Neural cell (in vitro differentiated cells): Measurements from ENCODE around the gene TRIO. TPM values are rescaled to one million over a fixed set of nuclear protein-coding genes. Genes with fewer than 3 reads are reported as not detected.

Source experiments
- H2AFZ ChIP-seq: fragments of 200-600, 300-800 bp; sonication (generic), shearing (Covaris generic); 2 replicates; pipeline ENCODE4 v1.6.0; 2014; ENCODE audit warnings: low read depth, mild to moderate bottlenecking, antibody characterized with exemption, low read length, moderate library complexity
- H3F3A ChIP-seq: fragments of 200-600 bp; shearing (Covaris generic); 2 replicates; pipeline ENCODE4 v1.6.1; 2016; ENCODE audit warnings: mild to moderate bottlenecking, moderate library complexity, mixed read lengths, antibody characterized with exemption, low read length; ENCODE audit not compliant: insufficient read depth, poor library complexity, severe bottlenecking
- H3K27ac ChIP-seq: fragments of 200-600, 300-800 bp; sonication (generic), shearing (Covaris generic); 2 replicates; pipeline ENCODE4 v1.5.1; 2014; ENCODE audit warnings: mild to moderate bottlenecking, low read length, moderate library complexity
- H3K27me3 ChIP-seq: fragments of 300-800, 200-600 bp; sonication (generic), shearing (Covaris generic); 2 replicates; pipeline ENCODE4 v1.6.0; 2014; ENCODE audit warnings: mild to moderate bottlenecking, low read depth, low read length, moderate library complexity; ENCODE audit not compliant: insufficient read depth
- H3K36me3 ChIP-seq: fragments of 300-800, 200-600 bp; sonication (generic), shearing (Covaris generic); 2 replicates; pipeline ENCODE4 v1.5.1; 2014; ENCODE audit warnings: mild to moderate bottlenecking, antibody characterized with exemption, low read length, moderate library complexity; ENCODE audit not compliant: insufficient read depth
- H3K4me2 ChIP-seq: fragments of 300-800, 200-600 bp; sonication (generic), shearing (Covaris generic); 2 replicates; pipeline ENCODE4 v1.6.0; 2014; ENCODE audit warnings: mild to moderate bottlenecking, low read length
- H3K4me3 ChIP-seq: fragments of 300-800, 200-600 bp; sonication (generic), shearing (Covaris generic); 2 replicates; pipeline ENCODE4 v1.5.1; 2014; ENCODE audit warnings: mild to moderate bottlenecking, low read length, moderate library complexity
- H3K79me2 ChIP-seq: fragments of 200-600 bp; shearing (Covaris generic); replicated peaks from 2 replicates; pipeline ENCODE4 v1.6.0; 2014; ENCODE audit warnings: mild to moderate bottlenecking, low read length, moderate library complexity; ENCODE audit not compliant: insufficient read depth
- H3K9ac ChIP-seq: fragments of 300-800, 200-600 bp; sonication (generic), shearing (Covaris generic); 2 replicates; pipeline ENCODE4 v1.6.1; 2016; ENCODE audit warnings: mild to moderate bottlenecking, low read length, mixed read lengths
- H3K9me2 ChIP-seq: fragments of 200-600 bp; shearing (Covaris generic); 2 replicates; pipeline ENCODE4 v1.6.1; 2016; ENCODE audit warnings: mild to moderate bottlenecking, low read length, mixed read lengths; ENCODE audit not compliant: insufficient read depth
- H3K9me3 ChIP-seq: fragments of 200-600, 300-800 bp; sonication (generic), shearing (Covaris generic); 2 replicates; pipeline ENCODE4 v1.6.1; 2016; ENCODE audit warnings: mild to moderate bottlenecking, mixed run types, low read length, moderate library complexity, mixed read lengths
- H4K20me1 ChIP-seq: fragments of 200-600 bp; shearing (Covaris generic); 2 replicates; pipeline ENCODE4 v1.6.1; 2016; ENCODE audit warnings: mild to moderate bottlenecking, mixed run types; ENCODE audit not compliant: insufficient read depth
- EP300 ChIP-seq: fragments of 450-650 bp; conservative IDR thresholded peaks from 2 replicates; pipeline ENCODE4 v1.6.1; 2014; ENCODE audit warnings: antibody characterized with exemption, mild to moderate bottlenecking, moderate library complexity; ENCODE audit not compliant: poor library complexity, severe bottlenecking
- EZH2 ChIP-seq: fragments of 200-600, 300-800 bp; shearing (Covaris generic), sonication (generic); IDR thresholded peaks from 2 replicates; pipeline ENCODE4 v1.6.1; 2014; ENCODE audit warnings: antibody characterized with exemption, low read length, borderline replicate concordance, mild to moderate bottlenecking; ENCODE audit not compliant: insufficient read depth, poor library complexity, severe bottlenecking
- MXI1 ChIP-seq: fragments of 450-650 bp; conservative IDR thresholded peaks from 2 replicates; pipeline ENCODE4 v1.6.1; 2014; ENCODE audit warnings: antibody characterized with exemption, mild to moderate bottlenecking; ENCODE audit not compliant: poor library complexity, severe bottlenecking
- RAD21 ChIP-seq: fragments of 450-650 bp; conservative IDR thresholded peaks from 2 replicates; pipeline ENCODE4 v1.6.1; 2014; ENCODE audit warnings: antibody characterized with exemption, mild to moderate bottlenecking, moderate library complexity
- REST ChIP-seq: IDR thresholded peaks from 2 replicates; pipeline ENCODE4 v1.6.1; 2012; ENCODE audit warnings: borderline replicate concordance
- SMC3 ChIP-seq: fragments of 450-650 bp; conservative IDR thresholded peaks from 2 replicates; pipeline ENCODE4 v1.6.1; 2014; ENCODE audit warnings: antibody characterized with exemption, mild to moderate bottlenecking, moderate library complexity; ENCODE audit not compliant: poor library complexity
- TAF1 ChIP-seq: IDR thresholded peaks from 2 replicates; pipeline ENCODE4 v1.6.1; 2012; ENCODE audit warnings: low read depth
- polyA plus RNA-seq: library from polyadenylated mRNA; depleted of rRNA; stranded (reverse); fragments of >200 nt; gene quantifications from 2 replicates; pipeline ENCODE4 v1.2.3, GENCODE V29; 2014
- TF ChIP-seq, protein P1 (sequence below): fragments of 450-650 bp; IDR thresholded peaks from 2 replicates; pipeline ENCODE4 v1.5.1; 2014; ENCODE audit warnings: antibody characterized with exemption, mild to moderate bottlenecking, moderate library complexity; ENCODE audit not compliant: poor library complexity, severe bottlenecking

The TRIO gene
- polyA plus RNA-seq, 1 donor from 2014 or later = 168 TPM

DNA sequence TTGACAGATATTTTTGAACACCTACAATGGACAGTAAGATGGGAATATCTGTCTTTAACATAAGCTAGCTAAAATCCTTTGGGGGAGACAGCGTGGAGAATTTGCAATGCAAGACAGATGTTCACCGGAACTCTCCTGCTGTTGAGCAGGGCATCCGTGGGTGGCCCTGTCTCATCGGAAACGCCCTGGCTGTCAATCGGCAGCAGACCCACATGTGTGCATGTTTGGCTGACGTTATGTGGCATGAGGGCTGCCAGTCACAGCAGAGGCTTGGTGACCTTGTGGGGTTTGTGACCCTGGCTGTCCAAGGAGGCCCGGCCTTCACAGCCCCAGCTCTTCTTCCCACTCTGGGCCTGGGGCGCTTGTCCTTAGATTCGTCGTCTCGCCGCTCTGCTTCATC, 308.7 kb downstream of the TRIO start:
- H3K36me3 ChIP-seq = no peaks in the 10 kb centered on the region
- H2AFZ ChIP-seq = no peak overlapping the region
- no peaks in the 10 kb centered on the region for H3K27me3 ChIP-seq
- H3K4me3 ChIP-seq = no peak overlapping the region
- H3K9me3 ChIP-seq = no peaks in the 10 kb centered on the region
- no peaks in the 10 kb centered on the region for H3K9me2 ChIP-seq
- H3K27ac ChIP-seq = no peak overlapping the region
- TF ChIP-seq TAF1 (no peak), EZH2 (no peak), EP300 (no peak), SMC3 (no peak), MXI1 (no peak), RAD21 (no peak), REST (no peak)
- TF ChIP-seq, protein P1, sequence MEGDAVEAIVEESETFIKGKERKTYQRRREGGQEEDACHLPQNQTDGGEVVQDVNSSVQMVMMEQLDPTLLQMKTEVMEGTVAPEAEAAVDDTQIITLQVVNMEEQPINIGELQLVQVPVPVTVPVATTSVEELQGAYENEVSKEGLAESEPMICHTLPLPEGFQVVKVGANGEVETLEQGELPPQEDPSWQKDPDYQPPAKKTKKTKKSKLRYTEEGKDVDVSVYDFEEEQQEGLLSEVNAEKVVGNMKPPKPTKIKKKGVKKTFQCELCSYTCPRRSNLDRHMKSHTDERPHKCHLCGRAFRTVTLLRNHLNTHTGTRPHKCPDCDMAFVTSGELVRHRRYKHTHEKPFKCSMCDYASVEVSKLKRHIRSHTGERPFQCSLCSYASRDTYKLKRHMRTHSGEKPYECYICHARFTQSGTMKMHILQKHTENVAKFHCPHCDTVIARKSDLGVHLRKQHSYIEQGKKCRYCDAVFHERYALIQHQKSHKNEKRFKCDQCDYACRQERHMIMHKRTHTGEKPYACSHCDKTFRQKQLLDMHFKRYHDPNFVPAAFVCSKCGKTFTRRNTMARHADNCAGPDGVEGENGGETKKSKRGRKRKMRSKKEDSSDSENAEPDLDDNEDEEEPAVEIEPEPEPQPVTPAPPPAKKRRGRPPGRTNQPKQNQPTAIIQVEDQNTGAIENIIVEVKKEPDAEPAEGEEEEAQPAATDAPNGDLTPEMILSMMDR = no peak
- H3F3A ChIP-seq = no peaks in the 10 kb centered on the region
- no peak overlapping the region for H3K9ac ChIP-seq
- H4K20me1 ChIP-seq = no peaks in the 10 kb centered on the region
- H3K4me2 ChIP-seq = no peak overlapping the region
- no peaks in the 10 kb centered on the region for H3K79me2 ChIP-seq

GRCh38 chr5:14452685-14453454, 309.7 kb downstream of the TRIO start:
- H3K9me2 ChIP-seq = no peaks in the 10 kb centered on the region
- no peaks in the 10 kb centered on the region for H3K36me3 ChIP-seq
- TF ChIP-seq EZH2 = no peak
- TF ChIP-seq, protein P1 = no peak
- H3K79me2 ChIP-seq = no peaks in the 10 kb centered on the region
- H3K27ac ChIP-seq = no peak overlapping the region
- no peak overlapping the region for H3K9ac ChIP-seq
- no peaks in the 10 kb centered on the region for H3K27me3 ChIP-seq
- no peak overlapping the region for H2AFZ ChIP-seq
- H3K4me3 ChIP-seq = no peak overlapping the region
- H3K9me3 ChIP-seq = no peaks in the 10 kb centered on the region
- H4K20me1 ChIP-seq = no peaks in the 10 kb centered on the region
- no peaks in the 10 kb centered on the region for H3F3A ChIP-seq
- H3K4me2 ChIP-seq = no peak overlapping the region
